GM21529 (cell line): ENCODE measurements around the gene TSR2.
"Not testable (repeated sequence)": the region's sequence is repeated elsewhere in the genome, so short reads cannot be mapped to it uniquely, and the experiment has no call there.

Source experiments
- ATAC-seq: cut with Tn5 transposase; IDR thresholded peaks from one replicate; pipeline ENCODE4 v1.9.1; 2021; ENCODE audit not compliant: unreplicated experiment

Gene TSR2

DNA sequence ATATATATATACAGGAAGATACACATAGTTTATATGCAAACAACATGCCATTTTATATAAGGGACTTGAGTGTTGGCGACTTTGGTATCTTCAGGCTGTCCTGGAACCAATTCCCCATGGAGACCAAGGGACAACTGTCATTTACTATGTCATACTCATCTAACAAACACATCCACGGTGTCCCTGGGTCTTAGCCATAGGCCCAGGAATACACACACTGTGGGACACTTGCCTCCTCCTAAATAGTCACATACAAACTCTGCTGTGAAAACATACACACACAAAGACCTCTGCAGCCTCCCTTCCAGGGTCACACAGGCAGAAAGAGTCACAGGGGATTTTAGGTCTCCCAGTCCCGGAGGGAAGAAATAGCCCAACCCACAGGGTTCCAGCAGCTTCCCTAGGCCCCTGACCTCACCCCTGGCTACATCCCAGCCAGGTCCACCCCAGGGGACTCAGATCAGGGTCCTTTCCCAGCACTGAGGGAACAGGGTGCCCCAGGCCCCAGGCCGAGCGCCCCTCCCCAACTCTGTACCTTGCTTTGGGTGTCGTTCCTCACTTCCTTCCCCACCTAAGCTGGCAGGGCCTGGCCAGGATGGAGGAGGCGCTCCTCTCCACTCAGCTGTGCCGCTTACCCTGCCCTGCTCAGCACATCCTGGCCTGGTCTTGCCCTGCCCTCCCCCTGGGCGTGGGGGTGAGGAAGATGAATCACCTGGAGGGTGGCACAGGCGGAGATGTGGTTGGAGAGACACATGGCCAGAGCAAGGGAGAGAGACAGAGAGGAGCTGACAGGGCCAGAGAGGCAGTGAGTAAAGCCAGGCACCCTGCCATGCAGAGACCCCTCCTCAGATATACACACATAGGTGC lies 34.0 kb downstream of the TSR2 start:
- no peak for ATAC-seq

DNA sequence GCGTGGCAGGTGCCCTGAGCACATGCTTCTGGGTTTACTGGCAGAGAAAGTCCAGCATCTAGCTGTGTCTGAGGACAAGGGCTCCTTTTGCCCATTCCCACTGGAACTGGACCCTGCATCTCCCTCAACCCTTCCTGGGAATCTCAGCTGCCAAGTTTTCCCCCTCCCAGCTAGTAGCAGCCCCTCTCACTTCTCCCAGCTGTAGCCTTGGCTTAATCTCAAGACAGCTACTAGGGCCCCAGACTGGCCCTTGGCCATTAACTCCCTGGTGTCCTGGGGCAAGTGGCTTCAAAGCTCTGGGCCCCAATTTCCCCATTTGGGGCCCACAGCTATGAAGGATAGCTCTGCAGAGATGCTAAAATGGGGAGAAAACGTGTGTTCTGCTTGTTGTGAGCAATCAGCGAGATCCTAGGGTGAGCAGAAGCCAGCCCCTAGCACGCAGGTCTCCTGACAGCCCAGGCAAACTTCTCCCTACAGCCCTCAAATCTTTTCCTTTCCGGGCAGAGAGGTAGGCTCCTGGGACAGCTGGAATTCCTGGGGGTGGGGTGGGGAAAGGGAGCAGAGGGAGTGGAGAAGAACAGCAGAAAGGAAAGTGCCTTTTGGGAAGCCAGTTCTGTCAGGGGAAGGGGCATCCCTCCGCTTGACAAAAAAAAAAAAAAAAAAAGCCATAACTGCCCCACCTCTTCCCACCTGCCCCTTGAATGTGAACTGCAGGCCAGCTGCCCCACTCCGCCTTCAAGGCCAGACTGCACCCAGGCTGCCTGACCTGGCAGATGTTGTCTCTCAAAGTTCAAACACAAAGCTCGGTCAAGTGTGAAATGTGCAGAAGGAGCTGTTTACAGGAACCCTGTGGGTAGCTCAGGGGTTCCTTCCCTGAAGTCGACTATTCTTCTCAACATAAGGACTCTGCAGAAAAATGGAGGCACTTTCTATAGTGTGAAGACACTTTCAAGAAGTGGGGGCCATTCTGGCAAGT lies 39.2 kb downstream of the TSR2 start:
- ATAC-seq = no peak

DNA sequence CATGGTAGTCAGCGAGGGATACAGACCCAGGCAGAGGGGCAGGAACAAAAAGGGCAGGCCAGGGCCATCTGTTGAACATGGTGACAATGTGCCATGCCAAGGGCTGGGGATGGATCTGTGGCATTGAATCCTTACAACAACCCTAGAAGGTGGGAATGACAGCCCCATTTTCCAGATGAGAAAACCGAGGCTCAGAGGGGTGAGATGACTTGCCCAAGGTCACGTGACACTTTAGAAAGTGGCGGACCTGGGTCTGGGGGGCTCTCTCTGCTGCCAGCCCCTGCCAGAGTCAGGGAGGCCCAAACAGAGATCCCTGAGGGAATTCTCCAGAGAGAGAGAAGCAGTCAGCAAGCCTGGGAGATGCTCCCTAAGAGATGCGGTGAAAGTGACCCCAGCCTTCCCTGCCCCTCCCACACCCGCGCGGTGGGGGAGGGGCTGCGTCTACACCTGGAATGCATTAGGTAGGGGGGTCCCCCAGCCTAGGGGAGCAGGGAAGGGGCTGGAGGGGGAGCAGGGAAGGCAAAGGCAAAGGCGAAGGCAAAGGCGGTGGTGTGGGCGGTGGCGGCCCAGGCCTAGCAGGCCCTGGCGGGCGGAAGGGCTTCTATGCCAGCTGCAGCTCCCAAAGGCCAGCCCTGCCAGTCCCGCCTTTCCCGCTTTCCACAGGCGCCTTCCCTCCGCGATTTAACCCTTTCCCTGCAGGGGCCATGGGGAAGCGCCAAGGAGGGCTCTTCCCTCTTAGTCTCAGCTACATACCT lies 42.8 kb downstream of the TSR2 start:
- no peak for ATAC-seq

DNA sequence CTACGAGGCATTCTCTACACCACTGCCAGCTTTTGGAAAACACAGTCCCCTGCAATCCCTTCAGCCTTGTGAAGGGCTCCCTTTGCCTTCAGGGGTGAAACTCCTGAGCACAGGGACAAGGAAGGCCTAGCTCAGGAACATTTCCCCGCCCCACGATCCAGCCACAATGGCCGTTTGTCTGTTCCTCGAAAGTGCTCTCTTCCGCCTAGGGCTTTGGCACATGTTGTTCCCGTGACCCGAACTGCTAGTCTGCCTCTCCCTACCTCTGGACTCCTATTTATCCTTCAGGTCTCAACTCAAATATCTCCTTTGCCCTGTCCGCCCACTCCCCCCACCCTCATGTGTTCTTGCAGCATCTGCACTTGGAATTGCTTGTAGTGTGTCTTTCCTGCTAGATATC lies 43.7 kb downstream of the TSR2 start:
- no peak for ATAC-seq

GRCh38 chrX:54484666-54485065 lies 44.5 kb downstream of the TSR2 start:
- ATAC-seq = no peak

- not testable (repeated sequence) for ATAC-seq
Measured at GRCh38 chrX:54489819-54490218, 49.6 kb downstream of the TSR2 start.

DNA sequence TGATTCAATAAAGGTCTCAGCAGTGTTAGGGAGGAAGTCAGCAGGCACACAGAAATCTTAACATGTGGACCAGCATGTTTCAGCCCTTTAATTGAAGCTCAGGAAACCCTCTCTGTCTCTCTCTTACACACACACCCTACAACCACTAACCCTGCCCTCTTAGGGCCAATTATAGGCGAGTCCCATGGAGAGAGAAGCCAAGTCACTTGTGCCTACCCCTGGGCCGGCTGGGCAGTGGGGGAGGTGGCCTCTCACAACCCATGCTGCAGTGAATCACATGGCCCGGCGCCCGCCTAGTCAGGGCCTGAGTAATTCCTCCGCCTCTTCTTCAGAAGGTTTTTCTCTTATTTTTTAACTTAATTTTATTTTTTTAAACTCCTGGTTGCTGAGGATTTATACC lies 52.1 kb downstream of the TSR2 start:
- ATAC-seq = no peak

- no peak for ATAC-seq
Measured at GRCh38 chrX:54494166-54494988, 54.2 kb downstream of the TSR2 start.
